Islet of Langerhans (tissue), 1 donor: ENCODE measurements around the gene TGDS.
"Not testable (repeated sequence)": the region's sequence is repeated elsewhere in the genome, so short reads cannot be mapped to it uniquely, and the experiment has no call there.

ENCODE experiments used
- FAIRE-seq: peaks from one replicate; lab custom pipeline; 2011; peaks lifted over from hg19 to GRCh38; lab: Jason Lieb, UNC

The TGDS gene

DNA sequence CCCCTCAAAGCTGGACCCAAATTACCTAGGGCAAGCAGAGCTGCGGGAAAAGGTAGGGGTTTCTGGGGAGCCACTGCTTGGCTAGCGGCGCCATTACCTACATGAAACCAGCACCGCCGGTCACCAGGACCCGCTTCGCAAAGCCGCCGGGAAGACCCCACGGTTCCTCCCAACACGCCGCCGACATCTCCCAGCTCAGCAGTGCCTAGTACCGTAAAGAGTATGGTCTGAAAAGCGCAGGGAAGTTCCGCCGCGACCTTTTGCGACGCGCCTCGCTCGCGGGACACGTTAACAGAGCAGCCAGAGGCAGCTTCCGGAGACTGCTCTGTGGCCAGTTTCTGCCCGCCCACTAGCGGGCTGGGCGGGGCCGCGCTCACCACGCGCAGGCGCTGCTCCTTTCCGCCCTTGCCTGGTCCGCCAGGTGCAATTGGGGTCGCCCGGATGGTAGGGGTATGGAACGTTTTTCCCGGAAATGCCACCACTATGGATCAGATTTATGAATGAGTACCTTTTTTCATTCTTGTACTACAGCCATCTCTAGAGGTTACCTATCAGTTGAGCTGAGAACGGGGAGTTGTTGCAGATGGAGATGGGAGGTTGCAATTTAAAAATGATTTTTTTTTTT, at the start of gene TGDS:
Gene TGDS, minus strand, starts transcription at position 203 of the 625 bp plus-strand sequence. Its CDS starts 16 bp downstream, at position 187.
- FAIRE-seq: no peak

GRCh38 chr13:94641409-94641941, 45.5 kb upstream of the TGDS start:
- FAIRE-seq: peak; percentile 27

GRCh38 chr13:94640721-94641120, 44.8 kb upstream of the TGDS start:
- no peak for FAIRE-seq

DNA sequence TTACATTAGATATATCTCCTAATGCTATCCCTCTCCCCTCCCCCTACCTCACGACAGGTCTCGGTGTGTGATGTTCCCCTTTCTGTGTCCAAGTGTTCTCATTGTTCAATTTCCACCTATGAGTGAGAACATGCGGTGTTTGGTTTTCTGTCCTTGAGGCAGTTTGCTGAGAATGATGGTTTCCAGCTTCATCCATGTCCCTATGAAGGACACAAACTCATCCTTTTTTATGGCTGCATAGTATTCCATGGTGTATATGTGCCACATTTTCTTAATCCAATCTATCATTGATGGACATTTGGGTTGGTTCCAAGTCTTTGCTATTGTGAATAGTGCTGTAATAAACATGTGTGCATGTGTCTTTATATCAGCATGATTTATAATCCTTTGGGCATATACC, 41.7 kb upstream of the TGDS start:
- FAIRE-seq: not testable (repeated sequence)

- FAIRE-seq: no peak
These were observed 41.1 kb upstream of the TGDS start for GRCh38 chr13:94636942-94637578.

GRCh38 chr13:94636096-94636495, 40.1 kb upstream of the TGDS start:
- not testable (repeated sequence) for FAIRE-seq

- FAIRE-seq: no peak
These were observed 36.5 kb upstream of the TGDS start for GRCh38 chr13:94632226-94632980.

- no peak for FAIRE-seq
These were observed 34.9 kb upstream of the TGDS start for GRCh38 chr13:94630858-94631257.

- FAIRE-seq: no peak
These were observed 27.4 kb upstream of the TGDS start for GRCh38 chr13:94623316-94623715.

- no peak for FAIRE-seq
These were observed 26.4 kb upstream of the TGDS start for GRCh38 chr13:94622344-94622743.

DNA sequence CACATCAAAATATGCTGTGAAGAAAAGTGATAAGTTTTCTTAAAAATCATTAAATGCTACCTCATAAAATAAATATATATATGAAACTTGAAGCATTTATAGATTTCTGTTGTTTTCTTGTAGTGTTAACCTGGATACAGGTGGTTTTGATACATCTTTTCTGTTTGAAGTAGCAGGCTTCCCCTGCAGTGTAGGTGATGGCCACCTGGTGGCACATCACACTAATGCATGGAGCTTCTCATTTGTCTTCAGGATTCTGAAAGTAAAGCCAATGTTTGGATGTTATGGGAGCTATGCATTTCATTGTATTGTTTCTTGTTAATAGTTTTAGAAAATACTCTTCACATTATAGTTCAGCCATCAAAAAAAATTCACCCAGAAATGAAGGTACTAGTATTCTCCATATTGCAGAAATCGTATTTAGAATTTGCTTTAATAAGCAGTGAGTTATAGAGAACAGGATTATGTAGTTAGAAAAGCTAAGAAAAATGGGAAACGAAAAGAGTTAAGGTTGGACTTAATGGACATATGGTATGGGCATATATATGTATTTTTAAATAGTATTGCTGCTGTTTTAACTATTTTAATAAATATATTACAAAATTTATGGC, 24.4 kb upstream of the TGDS start:
- FAIRE-seq: no peak

GRCh38 chr13:94617389-94618000, 21.5 kb upstream of the TGDS start:
- peak; percentile 96 for FAIRE-seq

DNA sequence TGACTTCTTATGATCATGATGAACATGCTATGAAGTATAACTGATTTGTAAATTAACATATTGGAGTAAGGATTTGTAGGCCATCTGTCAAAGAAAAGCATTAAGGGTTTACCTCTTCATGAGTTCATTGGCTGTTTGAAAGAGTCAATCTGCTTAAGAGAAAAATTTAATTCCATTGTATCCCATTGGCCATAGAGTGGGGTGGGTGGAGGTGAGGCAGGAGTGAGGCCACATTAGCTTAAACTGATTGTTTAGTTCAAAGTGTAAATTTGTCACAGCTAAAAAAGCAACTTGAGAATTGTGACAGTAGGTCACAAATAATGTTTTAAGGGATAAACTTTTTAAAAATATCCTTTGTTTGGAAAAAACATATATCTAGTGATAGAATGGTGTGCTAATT, 17.1 kb upstream of the TGDS start:
- no peak for FAIRE-seq

- no peak for FAIRE-seq
These were observed 16.1 kb upstream of the TGDS start for GRCh38 chr13:94612050-94612449.

DNA sequence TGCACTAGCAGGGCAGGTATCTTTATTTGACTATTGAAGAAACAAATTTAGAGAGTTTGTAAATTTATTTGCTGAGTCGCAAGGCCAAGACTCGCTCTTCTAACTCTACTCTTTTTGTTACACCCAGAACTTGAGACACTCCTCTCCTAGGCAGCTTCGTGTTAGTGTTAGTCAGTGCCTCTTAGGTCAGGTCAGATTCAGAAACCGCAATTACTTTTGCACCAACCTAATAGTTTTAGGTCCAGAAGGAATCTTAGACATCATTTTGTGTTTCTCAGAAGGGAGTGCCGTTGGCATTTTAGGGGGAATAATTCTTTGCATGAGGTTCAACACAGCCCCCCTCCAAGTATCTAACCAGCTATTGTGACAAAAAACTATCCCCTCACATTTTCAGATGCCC, 14.5 kb upstream of the TGDS start:
- FAIRE-seq: no peak

- FAIRE-seq: no peak
These were observed 13.2 kb upstream of the TGDS start for GRCh38 chr13:94609196-94609595.

DNA sequence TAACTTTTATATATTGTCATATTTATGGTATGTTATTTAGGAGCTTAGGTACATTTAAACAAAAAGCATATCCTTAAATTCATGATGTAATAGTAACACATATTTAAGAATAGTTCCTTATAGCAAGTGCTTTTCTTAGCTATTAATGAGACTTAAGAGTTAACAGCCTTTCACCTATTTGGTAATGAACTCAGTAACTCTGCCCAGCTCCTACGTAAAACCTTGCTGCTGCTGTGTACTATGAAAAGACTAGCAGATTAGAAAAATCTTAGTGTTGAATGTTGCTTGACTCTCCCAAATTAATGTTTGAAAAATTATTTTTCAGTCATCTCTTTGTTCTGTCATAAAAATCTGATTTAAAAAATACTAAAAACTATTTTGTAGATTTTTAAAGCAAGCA, 12.6 kb upstream of the TGDS start:
- peak; percentile 79 for FAIRE-seq

DNA sequence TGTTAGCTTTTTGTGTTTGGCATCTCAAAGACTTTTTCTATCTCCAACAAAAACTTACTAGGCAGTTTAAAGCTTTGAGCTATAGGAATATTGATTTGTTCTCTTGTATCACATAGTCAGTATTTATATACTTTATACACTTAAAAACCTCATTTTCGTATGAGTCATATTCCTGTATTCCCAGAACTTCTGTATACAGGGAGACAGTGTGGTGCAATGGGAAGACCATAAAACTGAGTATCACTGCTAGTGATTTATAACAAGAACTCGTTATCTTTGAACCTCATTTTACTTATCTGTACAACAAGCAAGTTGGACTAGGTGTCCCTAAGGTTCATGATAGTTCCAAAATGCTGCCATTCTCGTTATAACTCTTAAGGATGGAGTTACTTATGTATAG, 12.0 kb upstream of the TGDS start:
- FAIRE-seq: no peak

DNA sequence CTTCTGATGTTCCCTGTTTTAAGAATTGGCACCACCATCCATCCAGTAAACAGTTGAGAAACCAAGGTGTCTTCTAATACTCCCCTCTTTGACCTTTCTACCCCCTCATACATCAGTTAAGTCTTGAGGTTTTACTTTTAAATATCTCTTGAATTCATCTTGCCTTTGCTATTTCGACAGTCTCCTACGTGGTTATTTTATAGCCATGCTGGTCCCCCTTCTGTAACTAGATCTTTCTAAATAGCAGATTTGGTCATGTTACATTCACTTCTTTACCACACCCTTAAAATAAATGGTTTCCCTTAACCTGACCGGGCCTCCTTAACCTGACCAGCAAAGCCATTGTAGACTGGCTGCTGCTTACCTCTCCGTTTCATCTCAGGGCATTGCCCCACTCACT, 11.1 kb upstream of the TGDS start:
- FAIRE-seq: no peak

DNA sequence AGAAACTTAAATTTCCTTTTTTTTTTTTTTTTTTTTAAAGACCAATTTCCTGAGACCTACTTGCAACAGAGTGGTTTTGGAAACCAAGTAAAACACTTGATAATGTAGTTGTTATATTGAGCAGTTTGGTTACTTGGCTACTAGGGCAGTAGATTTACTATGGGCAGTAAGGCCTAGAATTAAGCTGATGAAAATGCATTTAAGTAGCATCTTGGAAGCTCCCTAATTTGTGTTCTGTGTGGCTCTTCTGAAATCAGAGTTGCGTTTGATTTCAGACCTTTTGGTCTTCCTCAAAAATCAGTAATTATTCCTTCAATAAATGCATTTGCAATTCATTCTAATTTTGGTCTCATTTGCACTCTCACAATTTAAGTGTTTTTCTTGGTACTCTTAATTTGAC, 6.5 kb upstream of the TGDS start:
- peak; percentile 76 for FAIRE-seq

DNA sequence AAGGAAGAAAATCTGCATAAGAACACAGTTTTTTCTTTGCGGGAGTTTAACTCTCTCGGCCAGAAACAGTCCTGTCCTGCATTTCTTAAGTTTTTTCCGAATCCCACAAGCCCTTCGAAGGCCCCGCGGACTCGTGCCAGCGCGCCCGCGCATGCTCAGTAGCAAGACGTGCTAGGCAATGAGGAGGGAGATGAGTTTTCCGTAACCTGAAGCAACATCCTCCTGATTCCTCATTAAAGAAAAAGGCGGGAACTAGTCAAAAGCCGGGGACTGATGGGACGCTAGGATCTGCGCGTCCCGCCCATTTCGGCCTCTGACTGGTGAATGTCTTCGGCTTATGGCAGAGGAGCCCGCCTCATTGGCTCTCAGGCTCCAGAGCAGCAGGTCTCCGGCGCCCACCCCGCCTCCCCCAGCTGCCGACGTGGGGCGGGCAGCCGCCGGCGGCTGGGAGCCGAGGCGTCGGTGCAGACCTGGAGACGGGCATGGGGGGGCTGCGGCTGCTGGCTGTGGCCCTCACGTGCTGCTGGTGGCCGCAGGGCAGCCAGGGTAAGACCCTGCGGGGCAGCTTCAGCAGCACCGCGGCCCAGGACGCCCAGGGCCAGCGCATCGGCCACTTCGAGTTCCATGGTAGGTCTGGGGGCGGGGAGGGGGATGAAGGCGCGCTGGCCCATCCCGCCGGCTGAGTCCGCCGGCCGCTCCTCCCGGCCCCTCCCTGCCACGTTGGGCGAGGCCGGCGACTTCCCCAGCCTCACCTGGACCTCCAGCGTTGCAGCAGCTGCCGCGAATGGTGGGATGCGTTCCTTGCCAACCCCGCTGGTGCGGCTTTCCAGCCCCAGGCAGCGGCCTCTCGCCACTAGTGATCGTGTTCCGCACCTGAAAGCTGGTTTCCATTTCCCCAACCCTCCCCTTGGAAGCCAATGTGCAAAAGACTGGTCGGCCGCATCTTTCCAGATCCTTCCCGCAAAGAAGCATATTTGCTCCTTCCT, 5.8 kb upstream of the TGDS start, which contains the start of gene GPR180:
Gene GPR180, plus strand, starts transcription at position 412 of the 986 bp plus-strand sequence. Its CDS starts 71 bp downstream, at position 483.
- FAIRE-seq: peak; percentile 99
